Activated CD4-positive, alpha-beta T cell treated with anti-CD3 and anti-CD28 coated beads for 36 hours (primary cell): Measurements from ENCODE around the gene ATG12. TPM values are rescaled to one million over a fixed set of nuclear protein-coding genes. Genes with fewer than 3 reads are reported as not detected.
"Not testable (repeated sequence)": the region's sequence is repeated elsewhere in the genome, so short reads cannot be mapped to it uniquely, and the experiment has no call there.

Experiments used
- ATAC-seq: fragments of 200-7000 bp; cut with Tn5 transposase; one replicate; pipeline ENCODE4 v1.10.0; 2021; ENCODE audit warnings: mild to moderate bottlenecking, moderate library complexity
- CTCF ChIA-PET: fragments of 350-600 bp; sonication (Branson Sonifier 250); formaldehyde crosslinking; loops from one replicate; lab custom pipeline; 2021; ENCODE audit warnings: antibody characterized with exemption; lab: Charles Lee
- POLR2A ChIA-PET: fragments of 350-600 bp; sonication (Branson Sonifier 250); formaldehyde crosslinking; loops from one replicate; lab custom pipeline; 2021; ENCODE audit warnings: antibody characterized with exemption, inconsistent platforms; lab: Charles Lee
- DNase-seq: peaks from one replicate; pipeline ENCODE4 v3.0.0-alpha.2; 2020
- H3K27ac Mint-ChIP-seq: one replicate; pipeline ENCODE4 v1.8.0; 2021; ENCODE audit warnings: mixed read lengths
- H3K27me3 Mint-ChIP-seq: one replicate; pipeline ENCODE4 v1.8.0; 2021; ENCODE audit warnings: mixed read lengths
- H3K36me3 Mint-ChIP-seq: one replicate; pipeline ENCODE4 v1.8.0; 2021; ENCODE audit warnings: low read depth, mixed read lengths
- H3K4me1 Mint-ChIP-seq: one replicate; pipeline ENCODE4 v1.8.0; 2021; ENCODE audit warnings: mixed read lengths
- H3K4me3 Mint-ChIP-seq: one replicate; pipeline ENCODE4 v1.8.0; 2021; ENCODE audit warnings: mild to moderate bottlenecking, moderate library complexity, mixed read lengths
- H3K9me3 Mint-ChIP-seq: one replicate; pipeline ENCODE4 v1.8.0; 2021; ENCODE audit warnings: low read depth, mixed read lengths
- intact Hi-C, 2 experiments: fragments of 100-400 bp; cut with DNase I in 1 of 2; cut with micrococcal nuclease in 1 of 2; formaldehyde crosslinking; loops; one replicate each; pipeline versions ENCODE4 v1.14.2 to v1.15.1; 2022 to 2024; cut with DNase I, micrococcal nuclease
- total RNA-seq, 2 experiments: library from RNA; stranded (reverse); gene quantifications; one replicate each; pipeline ENCODE4 v1.2.3, GENCODE V29; 2021

ATG12 gene
- total RNA-seq: 10 to 100 TPM; 44.8 to 45.0 TPM

- intact Hi-C loops: loop anchor here (1.0 to 5.0 kb wide), 10 partner anchors 215 to 671 kb away; partner anchors contain the start of genes CCDC112 (in 2 of the 2), FEM1C (in 2 of the 2), PGGT1B (in 2 of the 2) and TMED7 (in 2 of the 2)
- Mint-ChIP-seq H3K27ac (peak within 1 kb of the TSS; percentile 99), H3K27me3 (no peaks in the 10 kb centered on the region), H3K4me1 (peaks cover 51% of the 10 kb centered on the region), H3K9me3 (no peaks in the 10 kb centered on the region), H3K4me3 (peak within 1 kb of the TSS; percentile 93), H3K36me3 (peaks cover 15% of the 10 kb centered on the region)
- CTCF ChIA-PET: interaction anchor here (0.7 to 1.0 kb wide), 5 partner anchors 10 to 544 kb away, joined by 3 to 4 read pairs (median 4); no protein-coding TSS in a partner anchor
- POLR2A ChIA-PET: no interaction called here
- DNase-seq (peak; percentile 94), ATAC-seq (peak; percentile 90)
These were observed at the start of gene ATG12, which contains the start of gene AP3S1 for GRCh38 chr5:115841382-115842088. Gene ATG12 (minus strand): TSS chr5:115841565. CDS start chr5:115841552, 13 bp downstream. Gene AP3S1 (plus strand): TSS chr5:115841935. CDS start chr5:115842038, 103 bp downstream.

- intact Hi-C loops: no loop called here
- ATAC-seq (no peak), DNase-seq (no peak)
- Mint-ChIP-seq H3K9me3 (no peaks in the 10 kb centered on the region), H3K4me1 (no peaks in the 10 kb centered on the region), H3K4me3 (no peak overlapping the region), H3K27ac (no peak overlapping the region), H3K36me3 (peaks cover 7% of the 10 kb centered on the region), H3K27me3 (no peaks in the 10 kb centered on the region)
- ChIA-PET POLR2A (no interaction called here), CTCF (no interaction called here)
These were observed 46.7 kb upstream of the ATG12 start for GRCh38 chr5:115888027-115888426.

DNA sequence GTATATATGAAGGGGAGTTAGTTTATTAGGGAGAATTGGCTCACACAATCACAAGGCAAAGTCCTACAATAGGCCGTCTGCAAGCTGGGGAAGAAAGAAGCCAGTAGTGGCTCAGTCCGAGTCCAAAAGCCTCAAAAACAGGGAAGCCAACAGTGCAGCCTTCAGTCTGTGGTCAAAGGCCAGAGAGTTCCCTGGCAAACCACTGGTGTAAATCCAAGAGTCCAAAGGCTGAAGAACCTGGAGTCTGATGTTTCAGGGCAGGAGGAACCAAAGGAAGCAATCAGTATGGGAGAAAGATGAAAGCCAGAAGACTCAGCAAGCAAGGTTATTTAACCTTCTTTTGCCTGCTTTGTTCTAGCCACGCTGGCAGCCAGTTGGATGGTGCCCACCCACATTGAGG lies 43.8 kb upstream of the ATG12 start:
- H3K27me3 Mint-ChIP-seq, intact Hi-C loops, H3K4me1 Mint-ChIP-seq: not testable (repeated sequence)

GRCh38 chr5:115884704-115885103 lies 43.3 kb upstream of the ATG12 start:
- Mint-ChIP-seq H3K4me1 (no peaks in the 10 kb centered on the region), H3K36me3 (peaks cover 27% of the 10 kb centered on the region), H3K9me3 (peaks cover 2% of the 10 kb centered on the region), H3K27me3 (no peaks in the 10 kb centered on the region), H3K27ac (no peak overlapping the region), H3K4me3 (no peak overlapping the region)
- ChIA-PET CTCF (no interaction called here), POLR2A (no interaction called here)
- intact Hi-C loops: no loop called here
- DNase-seq: no peak
- ATAC-seq: no peak

More for the DNA sequence above, 43.8 kb upstream of the ATG12 start:
- ATAC-seq, CTCF ChIA-PET, H3K27ac Mint-ChIP-seq, H3K9me3 Mint-ChIP-seq, POLR2A ChIA-PET, DNase-seq, H3K4me3 Mint-ChIP-seq: not testable (repeated sequence)
- H3K36me3 Mint-ChIP-seq: peaks cover 27% of the 10 kb centered on the region

DNA sequence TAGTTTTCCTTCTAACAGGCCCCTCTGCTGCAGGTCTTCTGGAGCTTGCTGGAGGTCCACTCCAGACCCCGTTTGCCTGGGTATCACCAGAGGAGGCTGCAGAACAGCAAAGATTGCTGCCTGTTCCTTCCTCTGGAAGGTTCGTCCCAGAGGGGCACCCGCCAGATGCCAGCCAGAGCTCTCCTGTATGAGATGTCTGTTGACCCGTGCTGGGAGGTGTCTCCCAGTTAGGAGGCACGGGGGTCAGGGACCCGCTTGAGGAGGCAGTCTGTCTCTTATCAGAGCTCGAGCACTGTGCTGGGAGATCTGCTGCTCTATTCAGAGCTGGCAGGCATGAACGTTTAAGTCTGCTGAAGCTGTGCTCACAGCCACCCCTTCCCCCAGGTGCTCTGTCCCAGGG lies 41.1 kb upstream of the ATG12 start:
- H3K4me1 Mint-ChIP-seq, H3K27ac Mint-ChIP-seq, CTCF ChIA-PET, intact Hi-C loops, H3K4me3 Mint-ChIP-seq, H3K9me3 Mint-ChIP-seq, ATAC-seq, POLR2A ChIA-PET, H3K27me3 Mint-ChIP-seq, DNase-seq: not testable (repeated sequence)
- H3K36me3 Mint-ChIP-seq: peaks cover 47% of the 10 kb centered on the region

DNA sequence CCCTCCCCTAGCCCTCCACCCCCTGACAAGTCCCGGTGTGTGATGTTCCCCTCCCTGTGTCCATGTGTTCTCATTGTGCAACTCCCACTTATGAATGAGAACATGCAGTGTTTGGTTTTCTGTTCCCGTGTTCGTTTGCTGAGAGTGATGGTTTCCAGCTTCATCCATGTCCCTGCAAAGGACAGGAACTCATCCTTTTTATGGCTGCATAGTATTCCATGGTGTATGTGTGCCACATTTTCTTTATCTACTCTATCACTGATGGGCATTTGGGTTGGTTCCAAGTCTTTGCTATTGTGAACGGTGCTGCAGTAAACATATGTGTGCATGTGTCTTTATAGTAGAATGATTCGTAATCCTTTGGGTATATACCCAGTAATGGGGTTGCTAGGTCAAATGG lies 36.0 kb upstream of the ATG12 start:
- H3K4me1 Mint-ChIP-seq, CTCF ChIA-PET, H3K27ac Mint-ChIP-seq, POLR2A ChIA-PET, DNase-seq, intact Hi-C loops, H3K27me3 Mint-ChIP-seq, ATAC-seq, H3K9me3 Mint-ChIP-seq, H3K4me3 Mint-ChIP-seq: not testable (repeated sequence)
- peaks cover 56% of the 10 kb centered on the region for H3K36me3 Mint-ChIP-seq

- ChIA-PET POLR2A (no interaction called here), CTCF (no interaction called here)
- Mint-ChIP-seq H3K27ac (no peak overlapping the region), H3K4me3 (no peak overlapping the region), H3K4me1 (peaks cover 6% of the 10 kb centered on the region), H3K36me3 (peaks cover 53% of the 10 kb centered on the region), H3K27me3 (no peaks in the 10 kb centered on the region), H3K9me3 (peaks cover 5% of the 10 kb centered on the region)
- intact Hi-C loops: no loop called here
- ATAC-seq (no peak), DNase-seq (no peak)
These were observed 34.1 kb upstream of the ATG12 start for GRCh38 chr5:115875447-115875846.

DNA sequence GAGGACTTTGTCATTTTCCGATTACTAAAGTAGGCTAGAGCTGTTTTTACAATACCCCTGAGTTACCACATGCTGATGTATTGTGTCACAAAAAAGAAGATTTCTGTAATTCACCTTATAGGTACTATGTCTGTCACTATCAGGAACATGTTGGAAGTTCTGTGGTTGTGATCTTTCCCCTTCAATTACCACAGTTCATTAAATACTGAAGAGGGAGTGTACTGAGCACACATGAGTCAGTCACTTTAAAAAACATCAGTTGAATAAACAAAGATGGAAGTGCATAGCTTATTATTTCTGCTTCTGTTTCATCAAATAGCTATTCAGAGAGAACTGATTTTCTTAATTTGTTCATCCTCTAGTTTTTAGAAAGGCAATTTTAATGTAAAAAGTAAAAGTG lies 32.0 kb upstream of the ATG12 start:
- peaks cover 3% of the 10 kb centered on the region for H3K9me3 Mint-ChIP-seq
- ChIA-PET CTCF (interaction anchor here (0.5 to 1.4 kb wide), 2 partner anchors 39 to 702 kb away, joined by 3 to 4 read pairs; no protein-coding TSS in a partner anchor), POLR2A (no interaction called here)
- ATAC-seq (no peak), DNase-seq (no peak)
- no peak overlapping the region for H3K27ac Mint-ChIP-seq
- peaks cover 6% of the 10 kb centered on the region for H3K4me1 Mint-ChIP-seq
- H3K27me3 Mint-ChIP-seq: no peaks in the 10 kb centered on the region
- intact Hi-C loops: no loop called here
- H3K4me3 Mint-ChIP-seq: no peak overlapping the region
- H3K36me3 Mint-ChIP-seq: peaks cover 45% of the 10 kb centered on the region

- DNase-seq (no peak), ATAC-seq (no peak)
- intact Hi-C loops: no loop called here
- H3K27me3 Mint-ChIP-seq: no peaks in the 10 kb centered on the region
- H3K9me3 Mint-ChIP-seq: peaks cover 3% of the 10 kb centered on the region
- ChIA-PET POLR2A (no interaction called here), CTCF (interaction anchor here (1.0 kb wide), 1 partner anchor 238 kb away, joined by 3 read pairs; no protein-coding TSS in a partner anchor)
- H3K4me1 Mint-ChIP-seq: peaks cover 8% of the 10 kb centered on the region
- no peak overlapping the region for H3K4me3 Mint-ChIP-seq
- peaks cover 36% of the 10 kb centered on the region for H3K36me3 Mint-ChIP-seq
- H3K27ac Mint-ChIP-seq: no peak overlapping the region
These were observed 31.1 kb upstream of the ATG12 start for GRCh38 chr5:115872447-115872846.

- Mint-ChIP-seq H3K4me3 (no peak overlapping the region), H3K36me3 (peaks cover 16% of the 10 kb centered on the region), H3K27ac (no peak overlapping the region), H3K4me1 (peaks cover 8% of the 10 kb centered on the region), H3K9me3 (no peaks in the 10 kb centered on the region), H3K27me3 (no peaks in the 10 kb centered on the region)
- ATAC-seq (no peak), DNase-seq (no peak)
- POLR2A ChIA-PET: no interaction called here
- intact Hi-C loops: no loop called here
- CTCF ChIA-PET: interaction anchor here (2.0 kb wide), 1 partner anchor 13 kb away, joined by 6 read pairs; no protein-coding TSS in a partner anchor
These were observed 28.0 kb upstream of the ATG12 start for GRCh38 chr5:115869256-115869795.

DNA sequence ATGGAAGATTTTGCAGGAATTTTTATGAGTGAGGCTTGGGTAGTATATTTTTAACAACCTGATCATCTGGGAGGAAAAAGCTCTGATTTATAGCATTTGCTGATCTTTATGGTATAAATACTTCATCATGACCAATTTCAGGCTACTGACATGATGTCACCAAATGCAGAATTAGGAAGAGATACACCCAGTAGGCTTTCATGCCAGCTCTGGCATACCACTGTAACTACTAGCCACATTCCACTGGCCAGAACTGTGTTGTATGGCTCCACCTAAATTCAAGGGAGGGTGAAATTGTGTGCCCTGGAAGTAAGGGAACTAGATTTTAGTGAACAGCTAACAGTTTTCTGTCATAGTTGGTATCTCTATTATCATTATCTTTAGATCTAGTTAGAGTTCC lies 18.0 kb upstream of the ATG12 start:
- no peaks in the 10 kb centered on the region for H3K27me3 Mint-ChIP-seq
- no peak overlapping the region for H3K4me3 Mint-ChIP-seq
- peaks cover 22% of the 10 kb centered on the region for H3K4me1 Mint-ChIP-seq
- ChIA-PET CTCF (interaction anchor here (1.6 kb wide), 1 partner anchor 12 kb away, joined by 4 read pairs; no protein-coding TSS in a partner anchor), POLR2A (interaction anchor here (0.6 to 0.7 kb wide), 2 partner anchors 220 to 316 kb away, joined by 3 to 5 read pairs; no protein-coding TSS in a partner anchor)
- H3K36me3 Mint-ChIP-seq: peaks cover 5% of the 10 kb centered on the region
- no peak for DNase-seq
- ATAC-seq: no peak
- intact Hi-C loops: no loop called here
- H3K9me3 Mint-ChIP-seq: no peaks in the 10 kb centered on the region
- no peak overlapping the region for H3K27ac Mint-ChIP-seq
